MCF 10A (cell line): Measurements from ENCODE around the gene SNU13. TPM values are rescaled to one million over a fixed set of nuclear protein-coding genes. Genes with fewer than 3 reads are reported as not detected.

Experiments
- BruUV-seq: library from RNA; stranded (reverse); fragments of 400-500 nt; replicated peaks from 2 replicates; lab custom pipeline; 2021; lab: Mats Ljungman, UMichigan
- CTCF ChIA-PET: fragments of 300-600 bp; sonication (Branson Sonifier 250); formaldehyde crosslinking; extraction: SDS; loops from one replicate; lab custom pipeline; 2021; ENCODE audit warnings: antibody characterized with exemption, inconsistent platforms; lab: Yijun Ruan, JAX
- POLR2A ChIA-PET: fragments of 300-600, 350-650 bp; sonication (Branson Sonifier 250); formaldehyde crosslinking; extraction: SDS; loops from one replicate; lab custom pipeline; 2020; ENCODE audit warnings: antibody characterized with exemption, inconsistent platforms; lab: Yijun Ruan, JAX
- DNase-seq: peaks from one replicate; pipeline ENCODE4 v3.0.0-alpha.2; 2018; ENCODE audit not compliant: unreplicated experiment
- H3K27ac Mint-ChIP-seq: one replicate; pipeline ENCODE4 v1.8.0; 2022; ENCODE audit warnings: mild to moderate bottlenecking, low read depth, mixed read lengths; ENCODE audit not compliant: unreplicated experiment
- H3K27me3 Mint-ChIP-seq: one replicate; pipeline ENCODE4 v1.8.0; 2022; ENCODE audit warnings: mixed read lengths; ENCODE audit not compliant: insufficient read depth, unreplicated experiment
- H3K36me3 Mint-ChIP-seq: one replicate; pipeline ENCODE4 v1.8.0; 2022; ENCODE audit warnings: mild to moderate bottlenecking, moderate library complexity, mixed read lengths; ENCODE audit not compliant: insufficient read depth, unreplicated experiment
- H3K4me1 Mint-ChIP-seq: one replicate; pipeline ENCODE4 v1.8.0; 2022; ENCODE audit warnings: mixed read lengths; ENCODE audit not compliant: insufficient read depth, unreplicated experiment
- H3K4me3 Mint-ChIP-seq: one replicate; pipeline ENCODE4 v1.8.0; 2022; ENCODE audit warnings: mild to moderate bottlenecking, moderate library complexity, mixed read lengths; ENCODE audit not compliant: unreplicated experiment
- H3K9me3 Mint-ChIP-seq: one replicate; pipeline ENCODE4 v1.8.0; 2022; ENCODE audit warnings: mixed read lengths; ENCODE audit not compliant: unreplicated experiment
- intact Hi-C: fragments of 100-400 bp; cut with micrococcal nuclease; formaldehyde crosslinking; loops from 2 replicates; pipeline ENCODE4 v1.14.1; 2022
- total RNA-seq: library from RNA; stranded (reverse); gene quantifications from 2 replicates; pipeline ENCODE4 v1.2.3, GENCODE V29; 2022
- TF ChIP-seq, protein P1 (sequence below): fragments of 200-600 bp; IDR thresholded peaks from one replicate; pipeline ENCODE4 v1.8.0; 2022; ENCODE audit warnings: antibody characterized with exemption, mild to moderate bottlenecking; ENCODE audit not compliant: unreplicated experiment

Gene SNU13
- total RNA-seq, 1 experiment from 2014 or later: 280 TPM

DNA sequence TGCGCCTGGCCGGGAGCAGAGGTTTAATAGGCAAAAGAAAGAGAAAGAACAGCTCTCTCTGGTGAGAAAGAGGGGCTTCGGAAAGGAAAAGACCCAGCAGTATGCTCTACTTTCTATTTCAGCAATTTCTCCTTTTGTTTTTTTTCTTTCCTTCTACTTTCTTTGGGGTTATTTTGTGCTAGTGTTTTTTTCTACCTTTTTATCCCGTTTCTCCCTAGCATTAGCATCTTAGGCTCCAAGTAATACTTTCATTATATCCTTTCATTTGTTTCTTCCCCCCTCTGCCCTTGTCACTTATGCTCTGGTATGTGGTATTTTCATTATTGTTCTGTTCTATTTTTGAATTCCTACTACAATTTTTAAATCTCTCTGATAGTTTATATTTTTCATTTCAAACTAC lies 4.5 kb downstream of the SNU13 start:
- Mint-ChIP-seq H3K27ac (peak overlapping the region; percentile 73), H3K4me3 (peak overlapping the region; percentile 26), H3K9me3 (no peaks in the 10 kb centered on the region), H3K4me1 (peaks cover 18% of the 10 kb centered on the region), H3K36me3 (peaks cover 35% of the 10 kb centered on the region), H3K27me3 (no peaks in the 10 kb centered on the region)
- DNase-seq: no peak
- TF ChIP-seq, protein P1, sequence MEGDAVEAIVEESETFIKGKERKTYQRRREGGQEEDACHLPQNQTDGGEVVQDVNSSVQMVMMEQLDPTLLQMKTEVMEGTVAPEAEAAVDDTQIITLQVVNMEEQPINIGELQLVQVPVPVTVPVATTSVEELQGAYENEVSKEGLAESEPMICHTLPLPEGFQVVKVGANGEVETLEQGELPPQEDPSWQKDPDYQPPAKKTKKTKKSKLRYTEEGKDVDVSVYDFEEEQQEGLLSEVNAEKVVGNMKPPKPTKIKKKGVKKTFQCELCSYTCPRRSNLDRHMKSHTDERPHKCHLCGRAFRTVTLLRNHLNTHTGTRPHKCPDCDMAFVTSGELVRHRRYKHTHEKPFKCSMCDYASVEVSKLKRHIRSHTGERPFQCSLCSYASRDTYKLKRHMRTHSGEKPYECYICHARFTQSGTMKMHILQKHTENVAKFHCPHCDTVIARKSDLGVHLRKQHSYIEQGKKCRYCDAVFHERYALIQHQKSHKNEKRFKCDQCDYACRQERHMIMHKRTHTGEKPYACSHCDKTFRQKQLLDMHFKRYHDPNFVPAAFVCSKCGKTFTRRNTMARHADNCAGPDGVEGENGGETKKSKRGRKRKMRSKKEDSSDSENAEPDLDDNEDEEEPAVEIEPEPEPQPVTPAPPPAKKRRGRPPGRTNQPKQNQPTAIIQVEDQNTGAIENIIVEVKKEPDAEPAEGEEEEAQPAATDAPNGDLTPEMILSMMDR: no peak
- BruUV-seq: no TSS peak
- CTCF ChIA-PET: interaction anchor here (2.4 kb wide), 1 partner anchor 13 kb away, joined by 10 read pairs; no protein-coding TSS in a partner anchor
- intact Hi-C loops: no loop called here
- POLR2A ChIA-PET: no interaction called here

DNA sequence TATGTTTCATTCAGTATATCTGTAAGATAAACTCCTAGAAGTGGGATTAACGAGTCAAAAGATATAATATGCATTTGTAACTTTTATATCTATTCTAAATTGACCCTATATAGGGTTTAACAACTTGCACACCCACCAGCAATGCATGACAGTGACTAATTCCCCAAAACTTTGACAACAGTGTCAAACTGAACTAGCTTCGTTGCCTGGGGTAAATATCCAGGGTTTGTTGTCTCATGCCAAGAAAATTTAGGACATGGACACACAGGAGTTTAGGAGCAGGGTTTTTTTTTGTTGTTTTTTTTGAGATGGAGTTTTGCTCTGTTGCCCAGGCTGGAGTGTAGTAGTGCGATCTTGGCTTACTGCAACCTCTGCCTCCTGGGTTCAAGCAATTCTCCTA lies 5.1 kb downstream of the SNU13 start:
- peak overlapping the region; percentile 87 for H3K4me3 Mint-ChIP-seq
- no peaks in the 10 kb centered on the region for H3K9me3 Mint-ChIP-seq
- peaks cover 32% of the 10 kb centered on the region for H3K36me3 Mint-ChIP-seq
- DNase-seq: no peak
- H3K27me3 Mint-ChIP-seq: no peaks in the 10 kb centered on the region
- H3K4me1 Mint-ChIP-seq: peaks cover 18% of the 10 kb centered on the region
- ChIA-PET POLR2A (interaction anchor here (0.7 kb wide), 1 partner anchor 585 kb away, joined by 4 read pairs; no protein-coding TSS in a partner anchor), CTCF (interaction anchor here (0.6 to 2.4 kb wide), 4 partner anchors 11 to 181 kb away, joined by 3 to 10 read pairs (median 4); no protein-coding TSS in a partner anchor)
- TF ChIP-seq, protein P1: no peak
- intact Hi-C loops: loop anchor here (2.0 kb wide), 1 partner anchor 17 kb away; no protein-coding TSS in a partner anchor
- BruUV-seq: no TSS peak
- no peak overlapping the region for H3K27ac Mint-ChIP-seq

DNA sequence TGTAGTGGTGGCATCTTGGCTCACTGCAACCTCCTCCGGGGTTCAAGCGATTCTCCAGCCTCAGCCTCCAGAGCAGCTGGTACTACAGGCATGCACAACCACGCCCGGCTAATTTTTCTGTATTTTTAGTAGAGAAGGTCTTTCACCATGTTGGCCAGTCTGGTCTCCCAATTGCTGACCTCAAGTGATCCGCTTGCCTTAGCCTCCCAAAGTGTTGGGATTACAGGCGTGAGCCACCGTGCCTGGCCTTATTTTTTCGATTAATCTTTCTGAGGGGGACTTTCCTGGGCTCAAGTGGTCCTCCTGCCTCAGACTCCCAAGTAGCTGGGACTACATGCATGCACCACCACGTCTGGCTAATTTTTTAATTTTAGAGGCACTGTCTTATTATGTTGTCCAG lies 5.6 kb downstream of the SNU13 start:
- Mint-ChIP-seq H3K4me3 (peak overlapping the region; percentile 87), H3K27ac (peak overlapping the region; percentile 90), H3K4me1 (peaks cover 18% of the 10 kb centered on the region), H3K27me3 (no peaks in the 10 kb centered on the region), H3K36me3 (peaks cover 36% of the 10 kb centered on the region), H3K9me3 (no peaks in the 10 kb centered on the region)
- POLR2A ChIA-PET: interaction anchor here (0.7 kb wide), 1 partner anchor 584 kb away, joined by 4 read pairs; no protein-coding TSS in a partner anchor
- BruUV-seq: no TSS peak
- CTCF ChIA-PET: interaction anchor here (0.6 to 0.9 kb wide), 3 partner anchors 10 to 182 kb away, joined by 3 to 5 read pairs (median 3); no protein-coding TSS in a partner anchor
- intact Hi-C loops: loop anchor here (2.0 kb wide), 1 partner anchor 16 kb away; no protein-coding TSS in a partner anchor
- DNase-seq: no peak
- TF ChIP-seq, protein P1: no peak

DNA sequence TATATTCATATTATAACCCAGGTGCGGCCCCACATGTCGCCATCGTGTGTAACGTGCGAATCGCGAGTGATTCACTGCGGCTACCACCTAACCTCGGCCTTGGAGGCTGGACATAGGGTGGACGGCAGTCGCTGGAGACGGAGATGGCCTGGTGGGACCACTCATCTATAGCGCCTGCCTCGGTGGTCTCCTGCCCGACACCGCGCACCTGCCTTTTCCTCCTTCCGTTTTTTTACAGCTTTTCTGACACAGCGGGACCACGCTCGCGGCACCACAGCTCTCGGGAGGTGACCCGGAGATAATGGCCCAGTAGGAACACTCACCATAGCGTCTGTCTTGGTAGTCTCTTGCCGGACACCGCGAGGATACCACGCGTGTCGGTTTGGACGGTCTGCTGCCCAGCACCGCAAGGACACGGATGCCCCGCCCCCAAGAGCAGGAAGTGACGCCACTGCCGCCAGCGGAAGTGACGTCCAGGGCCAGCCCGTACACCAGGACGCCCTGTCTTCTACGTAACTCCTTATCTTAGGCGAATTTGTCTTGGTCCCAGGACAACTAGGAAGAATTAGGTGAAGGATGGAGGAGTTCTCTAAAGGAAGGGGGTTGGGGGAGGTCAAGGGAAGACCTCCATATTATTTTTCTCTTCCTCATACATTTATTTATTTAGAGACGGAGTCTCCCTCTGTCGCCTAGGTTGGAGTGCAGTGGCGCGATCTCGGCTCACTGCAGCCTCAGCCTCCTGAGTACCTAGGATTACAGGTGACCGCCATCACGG lies 6.4 kb downstream of the SNU13 start:
- peak overlapping the region; percentile 90 for H3K27ac Mint-ChIP-seq
- POLR2A ChIA-PET: interaction anchor here (0.6 to 2.3 kb wide), 4 partner anchors 8 to 255 kb away, joined by 3 to 17 read pairs (median 3); partner anchors contain the start of gene SREBF2

More for the DNA sequence above, 6.4 kb downstream of the SNU13 start:
- Mint-ChIP-seq H3K9me3 (no peaks in the 10 kb centered on the region), H3K36me3 (peaks cover 44% of the 10 kb centered on the region), H3K27me3 (no peaks in the 10 kb centered on the region), H3K4me3 (peak overlapping the region; percentile 87), H3K4me1 (peaks cover 18% of the 10 kb centered on the region)
- TSS peak; percentile 63 for BruUV-seq
- CTCF ChIA-PET: interaction anchor here (0.7 kb wide), 1 partner anchor 15 kb away, joined by 3 read pairs; no protein-coding TSS in a partner anchor
- TF ChIP-seq, protein P1: no peak
- intact Hi-C loops: loop anchor here (2.0 kb wide), 1 partner anchor 15 kb away; no protein-coding TSS in a partner anchor
- peak; percentile 85 for DNase-seq
